ENCODE measurements around the gene ROR1.
"Not testable (repeated sequence)": the region's sequence is repeated elsewhere in the genome, so short reads cannot be mapped to it uniquely, and the experiment has no call there.

ROR1 gene

DNA sequence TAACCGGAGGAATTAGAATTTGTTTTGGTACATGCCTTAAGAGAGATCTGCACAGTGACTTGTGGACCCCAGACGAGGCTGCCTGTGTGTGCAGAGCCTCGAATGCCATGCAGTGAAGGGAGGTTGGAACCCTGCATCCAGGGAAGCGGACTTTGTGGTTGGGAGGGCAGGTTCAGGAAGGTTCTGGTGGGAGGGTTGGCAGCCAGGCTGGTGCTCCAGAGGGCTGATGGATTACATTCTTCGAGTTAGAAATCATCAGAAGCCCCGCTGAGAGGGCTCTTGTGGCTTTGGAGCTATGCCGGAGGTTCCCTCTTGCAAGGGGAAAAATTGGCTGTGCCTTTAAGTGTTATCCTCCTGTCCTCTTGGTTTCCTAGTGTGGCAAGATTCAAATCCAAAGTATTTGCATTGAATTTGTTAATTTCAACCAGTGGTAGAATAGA lies 21.1 kb downstream of the ROR1 start:
- no peak for DNase-seq

- no peak for DNase-seq
These were observed 21.6 kb downstream of the ROR1 start for GRCh38 chr1:63795455-63795854.

DNA sequence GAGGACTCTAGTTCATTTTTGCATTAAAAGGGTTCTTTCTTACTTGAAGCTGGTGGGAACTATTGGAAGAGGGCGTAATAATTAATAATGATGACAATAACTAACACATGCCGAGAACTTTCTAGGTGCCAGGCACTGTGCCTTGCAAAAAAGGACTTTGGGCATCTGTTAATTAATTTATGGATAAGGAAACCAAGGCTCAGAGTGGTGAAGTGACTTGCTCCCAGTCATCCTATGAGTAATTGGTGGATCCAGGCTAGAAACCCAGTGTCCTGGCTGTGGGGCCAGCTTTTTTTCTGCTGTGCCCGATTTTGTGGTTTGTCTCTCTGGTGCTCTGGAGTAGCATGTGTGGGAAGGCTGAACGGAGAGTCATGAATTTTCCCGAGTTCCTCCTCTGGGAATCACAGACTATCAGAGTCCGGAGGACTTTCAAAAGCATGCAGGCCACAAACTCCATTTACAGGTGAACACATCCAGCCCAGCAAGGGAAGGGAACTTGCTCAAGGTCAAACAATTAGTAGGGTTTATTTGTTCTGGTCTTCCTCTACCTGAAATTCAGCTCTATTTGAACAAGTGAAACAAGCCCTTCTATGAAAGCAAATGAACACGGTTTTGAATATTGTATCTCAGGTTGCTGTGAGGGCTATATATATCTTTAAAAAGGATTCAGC lies 23.4 kb downstream of the ROR1 start:
- no peak for DNase-seq

DNA sequence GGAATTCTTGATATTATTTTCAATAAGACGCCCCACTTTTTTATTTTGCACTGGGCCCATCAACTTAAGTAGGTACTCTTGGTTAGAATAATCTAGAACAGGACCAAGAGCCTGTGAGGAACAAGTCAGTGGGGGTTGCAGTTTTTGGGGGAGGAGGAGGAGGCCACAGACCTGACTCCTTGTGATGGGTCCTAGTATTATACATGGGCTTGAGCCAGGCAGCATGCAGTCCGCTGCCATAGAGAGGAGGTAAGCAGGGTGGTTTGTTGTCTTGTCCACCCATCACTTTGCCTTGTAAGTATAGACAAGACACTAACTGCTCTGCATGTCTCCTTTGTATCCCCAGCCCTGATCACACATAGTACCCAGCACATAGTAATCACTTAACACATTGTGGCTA lies 24.5 kb downstream of the ROR1 start:
- no peak for DNase-seq

DNA sequence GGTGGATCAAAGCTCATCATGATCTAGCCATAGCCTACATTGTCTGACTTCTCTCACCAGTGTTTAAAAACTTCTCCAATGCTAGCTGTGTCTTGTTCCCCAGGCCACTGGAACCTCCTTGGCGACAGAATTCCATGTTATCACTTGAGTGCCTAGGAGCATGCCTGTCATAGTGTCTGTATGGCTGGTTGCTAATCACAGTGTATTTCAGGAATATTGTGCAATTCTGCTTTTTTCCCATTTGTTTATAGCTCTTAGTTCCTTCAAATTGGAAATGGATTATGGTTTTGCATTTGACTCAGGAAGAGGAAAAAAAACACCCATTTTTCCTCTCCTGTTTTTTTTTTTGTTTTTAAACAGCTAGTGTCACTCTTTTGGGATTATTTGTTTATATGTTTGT lies 25.5 kb downstream of the ROR1 start:
- DNase-seq = no peak

DNA sequence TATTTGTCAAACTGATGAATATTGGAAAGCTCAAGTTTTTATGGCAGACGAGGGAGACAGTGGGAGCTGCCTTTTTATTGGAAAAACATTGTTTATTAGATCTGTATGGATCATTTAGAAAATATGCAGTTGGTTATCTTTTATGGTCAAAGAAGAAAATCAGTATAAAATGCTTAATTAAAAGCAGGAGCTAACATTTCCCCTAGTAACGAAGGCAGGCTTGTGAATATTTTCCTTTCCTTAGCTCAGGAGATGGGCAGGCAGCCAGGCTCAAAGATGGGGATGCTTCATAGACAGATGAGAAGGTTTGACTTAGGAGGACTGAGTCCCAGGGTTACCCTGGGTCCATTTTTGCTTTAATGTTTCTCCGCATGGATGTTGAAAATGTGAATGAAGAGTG lies 26.0 kb downstream of the ROR1 start:
- no peak for DNase-seq

GRCh38 chr1:63802109-63802508 lies 28.3 kb downstream of the ROR1 start:
- no peak for DNase-seq

- no peak for DNase-seq
These were observed 31.1 kb downstream of the ROR1 start for GRCh38 chr1:63804829-63805484.

GRCh38 chr1:63807046-63807445 lies 33.2 kb downstream of the ROR1 start:
- no peak for DNase-seq

DNA sequence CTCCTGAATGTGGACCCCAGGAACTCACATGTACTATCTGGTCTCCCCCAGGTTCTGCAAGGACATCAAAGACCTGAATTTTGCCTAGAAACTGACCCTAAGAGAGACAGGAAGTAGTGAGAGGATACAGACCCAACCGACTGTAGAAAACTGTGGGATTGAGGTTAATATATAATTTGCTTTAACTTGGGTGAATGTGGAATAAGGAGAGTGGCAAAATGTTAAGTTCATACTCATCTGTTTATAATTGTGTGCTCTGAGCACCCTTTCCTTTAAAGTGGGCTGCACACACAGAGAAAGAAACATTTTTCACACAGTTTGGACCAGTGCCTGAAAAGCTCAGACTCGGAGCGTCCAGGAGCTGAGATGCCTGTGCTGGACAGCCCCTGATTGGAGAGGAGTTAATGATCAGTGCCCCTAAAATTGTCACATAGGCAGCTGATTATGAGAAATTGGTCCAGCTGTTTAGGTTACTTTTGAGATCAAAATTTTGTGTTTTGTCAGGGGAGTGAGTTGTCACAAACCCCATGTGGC lies 37.2 kb downstream of the ROR1 start:
- no peak for DNase-seq

DNA sequence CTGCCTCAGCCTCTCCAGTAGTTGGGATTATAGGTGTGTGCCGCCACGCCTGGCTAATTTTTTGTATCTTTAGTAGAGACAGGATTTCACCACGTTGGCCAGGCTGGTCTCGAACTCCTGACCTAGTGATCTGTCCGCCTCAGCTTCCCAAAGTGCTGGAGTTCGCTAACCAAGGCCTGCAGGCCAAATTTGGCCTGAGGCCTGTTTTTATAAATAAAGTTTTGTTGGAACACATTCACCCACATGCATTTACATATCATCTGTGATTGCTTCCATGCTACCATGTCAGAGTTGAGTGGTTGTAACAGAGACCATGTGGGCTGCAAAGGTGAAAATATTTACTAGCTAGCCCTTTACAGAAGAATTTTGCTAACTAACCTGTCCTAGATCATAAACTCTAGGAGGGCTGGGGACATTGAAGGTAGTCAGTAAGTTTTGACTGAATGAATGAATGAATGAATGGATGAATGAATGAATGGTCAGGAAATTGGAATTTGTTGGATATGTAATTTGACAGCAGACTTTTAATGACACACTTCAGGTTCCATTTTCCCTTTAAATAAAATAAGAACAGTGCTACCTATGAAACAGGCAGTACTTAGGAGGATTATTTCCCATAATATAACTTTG lies 38.4 kb downstream of the ROR1 start:
- no peak for DNase-seq

- no peak for DNase-seq
These were observed 40.0 kb downstream of the ROR1 start for GRCh38 chr1:63813829-63814277.

GRCh38 chr1:63816217-63816815 lies 42.5 kb downstream of the ROR1 start:
- not testable (repeated sequence) for DNase-seq

- no peak for DNase-seq
These were observed 43.4 kb downstream of the ROR1 start for GRCh38 chr1:63817152-63817667.

GRCh38 chr1:63817700-63818099 lies 43.9 kb downstream of the ROR1 start:
- DNase-seq = no peak

GRCh38 chr1:63818567-63819325 lies 44.9 kb downstream of the ROR1 start:
- no peak for DNase-seq

- no peak for DNase-seq
These were observed 46.0 kb downstream of the ROR1 start for GRCh38 chr1:63819795-63820194.

DNA sequence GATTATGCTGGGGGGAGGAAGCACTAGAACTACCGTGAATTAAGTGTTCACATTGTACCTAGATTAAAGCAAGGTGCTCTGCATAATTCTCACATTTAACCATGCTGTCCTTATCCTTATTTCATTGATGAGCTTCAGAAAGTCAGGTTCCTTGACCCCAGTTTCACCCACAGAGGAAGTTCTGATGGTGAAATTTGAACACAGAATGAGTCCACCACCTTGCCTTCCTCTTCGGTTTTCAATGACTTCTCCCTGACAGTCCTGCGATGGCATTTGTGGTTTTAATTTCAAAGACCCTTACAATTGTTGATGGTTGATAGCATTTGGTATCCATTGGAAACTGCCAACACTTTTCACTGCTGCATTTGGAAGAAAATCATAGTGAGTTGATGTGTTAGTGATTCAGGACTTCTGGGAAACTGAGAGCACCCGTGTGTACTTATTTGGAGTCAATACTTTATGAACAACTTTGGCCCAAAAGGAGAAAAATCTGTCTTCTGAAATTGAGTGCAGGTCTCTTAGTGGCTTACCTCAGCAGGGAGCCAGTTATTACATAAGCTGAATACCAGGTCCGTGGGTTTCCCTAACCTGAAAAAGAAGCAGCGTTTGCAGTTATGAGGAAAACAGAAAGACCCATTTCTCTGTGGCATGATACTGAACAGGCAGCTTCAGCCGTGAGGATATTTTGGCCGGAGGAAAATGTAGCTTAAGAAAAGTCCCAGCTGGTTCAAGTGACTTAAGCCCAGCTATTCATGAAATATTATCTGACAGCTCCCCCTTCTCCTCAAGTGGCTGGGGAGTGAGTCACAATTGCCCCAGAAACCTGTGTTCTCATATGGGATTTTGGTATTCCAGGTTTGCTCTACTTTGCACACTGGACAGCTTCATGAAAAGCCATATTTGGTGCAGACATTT lies 47.5 kb downstream of the ROR1 start:
- no peak for DNase-seq

GRCh38 chr1:63822540-63822939 lies 48.7 kb downstream of the ROR1 start:
- no peak for DNase-seq

- DNase-seq = no peak
These were observed 50.6 kb downstream of the ROR1 start for GRCh38 chr1:63824451-63824850.

GRCh38 chr1:63825111-63825510 lies 51.3 kb downstream of the ROR1 start:
- DNase-seq = no peak

Measured in activated CD4-positive, CD25-positive, alpha-beta regulatory T cell (primary cell).